Neural progenitor cell (in vitro differentiated cells): Measurements from ENCODE around the gene PSMB7.

Source experiments
- CTCF ChIP-seq: fragments of 200-600 bp; sonication (generic); IDR thresholded peaks from 2 replicates; pipeline ENCODE4 v1.5.1; 2017; ENCODE audit warnings: antibody characterized with exemption, mild to moderate bottlenecking
- EZH2 ChIP-seq: fragments of 200-600 bp; sonication (generic); IDR thresholded peaks from 2 replicates; pipeline ENCODE4 v1.6.1; 2017; ENCODE audit warnings: antibody characterized with exemption, mild to moderate bottlenecking, moderate library complexity
- EZH2phosphoT487 ChIP-seq: fragments of 200-600 bp; sonication (generic); IDR thresholded peaks from 2 replicates; pipeline ENCODE4 v1.6.1; 2017; ENCODE audit warnings: antibody characterized with exemption

GRCh38 chr9:124439686-124440243, 24.5 kb upstream of the PSMB7 start:
- no peak for TF ChIP-seq EZH2phosphoT487
- TF ChIP-seq EZH2: no peak
- no peak for TF ChIP-seq CTCF
